Heart left ventricle (tissue), 13 donors: ENCODE results near the gene GCG.

Experiments
- CTCF ChIP-seq, 12 donors: fragments of 200-600 bp; sonication (generic) in 4 of 12; IDR thresholded peaks; one replicate each; pipeline versions ENCODE4 v1.5.0 to v1.8.0; 2018 to 2022; ENCODE audit warnings: antibody characterized with exemption in 12 of 12, mild to moderate bottlenecking in 5 of 12
- POLR2A ChIP-seq, 2 donors: fragments of 450-650 bp; IDR thresholded peaks; one replicate each; pipeline ENCODE4 v1.6.1; 2017; ENCODE audit warnings: antibody characterized with exemption in 2 of 2, mild to moderate bottlenecking in 2 of 2, moderate library complexity in 2 of 2
- donor health status: ischemic (EF 13 %, LVEDD 7.1; RV severe dilation, severe dysfunction).
- donor health status: DM: no; HTN: yes; CAD: no.
- donor health status: DM: no; HTN: no; CAD: no.
- donor health status: ischemic (EF 25% LVEDD 6.9; RV normal size, moderate dysfunction).
- donor health status: ischemic (EF 25% LVEDD 5.7; RV mildly dilated, moderate dysfunction).
- donor health status: ischemic (EF 35%, LVEDD 5.7; RV mildly dilated, moderate dysfunction).
- donor health status: nonischemic (EF 11% LVEDD 7.7; RV severe dilation, severe dysfunction).
- donor health status: DM: yes; HTN: yes; CAD: no.
- donor health status: PGD.
- donor health status: ischemic (EF 29% LVEDD 5.4; RV normal size, mild dysfunction).
- donor health status: nonischemic (EF 23%, LVEDD 6.1; RV moderate dilation, normal function).

- no peak for TF ChIP-seq CTCF (IDR thresholded peaks at IDR 0.05)
- no peak for TF ChIP-seq POLR2A (IDR thresholded peaks at IDR 0.05)
Observed at GRCh38 chr2:162199913-162200312, 47.9 kb upstream of the GCG start.
